Muscle of leg (tissue), 16 donors: ENCODE results near the gene ATG2B. TPM values are rescaled to one million over a fixed set of nuclear protein-coding genes. Genes with fewer than 3 reads are reported as not detected.
A peak's percentile ranks its signal among the peaks of the same experiment; 100 is the strongest.

Source experiments
- DNase-seq: peaks from one replicate; pipeline ENCODE4 v3.0.0; 2013
- H3K27ac ChIP-seq: one replicate; pipeline ENCODE4 v1.5.1; 2013; ENCODE audit warnings: mild to moderate bottlenecking, low read length, control low read depth
- H3K27me3 ChIP-seq: one replicate; pipeline ENCODE4 v1.6.1; 2013; ENCODE audit warnings: low read length; ENCODE audit not compliant: control insufficient read depth, insufficient read depth
- H3K36me3 ChIP-seq: one replicate; pipeline ENCODE4 v1.6.1; 2013; ENCODE audit warnings: low read length; ENCODE audit not compliant: control insufficient read depth, insufficient read depth
- H3K4me1 ChIP-seq: one replicate; pipeline ENCODE4 v1.6.1; 2013; ENCODE audit warnings: low read length; ENCODE audit not compliant: control insufficient read depth, insufficient read depth
- H3K4me3 ChIP-seq: one replicate; pipeline ENCODE4 v1.5.1; 2013; ENCODE audit warnings: low read length, control low read depth
- H3K9me3 ChIP-seq: replicated peaks from 2 replicates; pipeline ENCODE4 v1.6.1; 2013; ENCODE audit warnings: low read depth, low read length; ENCODE audit not compliant: control insufficient read depth
- WGBS: methylation state at CpG from one replicate; pipeline ENCODE4 v1.1.5; 2013; ENCODE audit warnings: missing lambda C conversion rate; ENCODE audit not compliant: insufficient coverage; 5-methylcytosine and 5-hydroxymethylcytosine counted together
- long read RNA-seq, 11 donors: transcript quantifications; one replicate each; lab custom pipeline, GENCODE V29; 2026
- polyA plus RNA-seq, 8 donors: library from polyadenylated mRNA; unstranded; fragments of 120-200 nt; gene quantifications; one replicate each; pipeline versions ENCODE4 v1.2.1 to v1.2.3, GENCODE V29; 2013; ENCODE audit warnings: inconsistent platforms in 1 of 8, low replicate concordance in 1 of 8; ENCODE audit not compliant: insufficient read length in 8 of 8, insufficient read depth in 1 of 8
- total RNA-seq: library from RNA; stranded (reverse); fragments of 120-200 nt; gene quantifications from one replicate; pipeline ENCODE4 v1.2.4, GENCODE V29; 2013

ATG2B gene, protein sequence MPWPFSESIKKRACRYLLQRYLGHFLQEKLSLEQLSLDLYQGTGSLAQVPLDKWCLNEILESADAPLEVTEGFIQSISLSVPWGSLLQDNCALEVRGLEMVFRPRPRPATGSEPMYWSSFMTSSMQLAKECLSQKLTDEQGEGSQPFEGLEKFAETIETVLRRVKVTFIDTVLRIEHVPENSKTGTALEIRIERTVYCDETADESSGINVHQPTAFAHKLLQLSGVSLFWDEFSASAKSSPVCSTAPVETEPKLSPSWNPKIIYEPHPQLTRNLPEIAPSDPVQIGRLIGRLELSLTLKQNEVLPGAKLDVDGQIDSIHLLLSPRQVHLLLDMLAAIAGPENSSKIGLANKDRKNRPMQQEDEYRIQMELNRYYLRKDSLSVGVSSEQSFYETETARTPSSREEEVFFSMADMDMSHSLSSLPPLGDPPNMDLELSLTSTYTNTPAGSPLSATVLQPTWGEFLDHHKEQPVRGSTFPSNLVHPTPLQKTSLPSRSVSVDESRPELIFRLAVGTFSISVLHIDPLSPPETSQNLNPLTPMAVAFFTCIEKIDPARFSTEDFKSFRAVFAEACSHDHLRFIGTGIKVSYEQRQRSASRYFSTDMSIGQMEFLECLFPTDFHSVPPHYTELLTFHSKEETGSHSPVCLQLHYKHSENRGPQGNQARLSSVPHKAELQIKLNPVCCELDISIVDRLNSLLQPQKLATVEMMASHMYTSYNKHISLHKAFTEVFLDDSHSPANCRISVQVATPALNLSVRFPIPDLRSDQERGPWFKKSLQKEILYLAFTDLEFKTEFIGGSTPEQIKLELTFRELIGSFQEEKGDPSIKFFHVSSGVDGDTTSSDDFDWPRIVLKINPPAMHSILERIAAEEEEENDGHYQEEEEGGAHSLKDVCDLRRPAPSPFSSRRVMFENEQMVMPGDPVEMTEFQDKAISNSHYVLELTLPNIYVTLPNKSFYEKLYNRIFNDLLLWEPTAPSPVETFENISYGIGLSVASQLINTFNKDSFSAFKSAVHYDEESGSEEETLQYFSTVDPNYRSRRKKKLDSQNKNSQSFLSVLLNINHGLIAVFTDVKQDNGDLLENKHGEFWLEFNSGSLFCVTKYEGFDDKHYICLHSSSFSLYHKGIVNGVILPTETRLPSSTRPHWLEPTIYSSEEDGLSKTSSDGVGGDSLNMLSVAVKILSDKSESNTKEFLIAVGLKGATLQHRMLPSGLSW (N-terminal part only)
- total RNA-seq (17.8 TPM), polyA plus RNA-seq (10 to 100 TPM; 12.5 to 17.7 (median 14.4) TPM)
- long read RNA-seq, donor 1 = 0 reads
- long read RNA-seq, donor 2 = 0 reads
- long read RNA-seq, donor 3 = 0 reads
- long read RNA-seq, donor 4 = 0 reads
- long read RNA-seq, donor 5 = 0 reads
- long read RNA-seq, donor 6 = 0 reads
- long read RNA-seq, donor 7 = 0 reads
- long read RNA-seq, donor 8 = 0 reads
- long read RNA-seq, donor 9 = 0 reads
- long read RNA-seq, donor 10 = 0 reads
- long read RNA-seq, donor 11 = 0 reads

DNA sequence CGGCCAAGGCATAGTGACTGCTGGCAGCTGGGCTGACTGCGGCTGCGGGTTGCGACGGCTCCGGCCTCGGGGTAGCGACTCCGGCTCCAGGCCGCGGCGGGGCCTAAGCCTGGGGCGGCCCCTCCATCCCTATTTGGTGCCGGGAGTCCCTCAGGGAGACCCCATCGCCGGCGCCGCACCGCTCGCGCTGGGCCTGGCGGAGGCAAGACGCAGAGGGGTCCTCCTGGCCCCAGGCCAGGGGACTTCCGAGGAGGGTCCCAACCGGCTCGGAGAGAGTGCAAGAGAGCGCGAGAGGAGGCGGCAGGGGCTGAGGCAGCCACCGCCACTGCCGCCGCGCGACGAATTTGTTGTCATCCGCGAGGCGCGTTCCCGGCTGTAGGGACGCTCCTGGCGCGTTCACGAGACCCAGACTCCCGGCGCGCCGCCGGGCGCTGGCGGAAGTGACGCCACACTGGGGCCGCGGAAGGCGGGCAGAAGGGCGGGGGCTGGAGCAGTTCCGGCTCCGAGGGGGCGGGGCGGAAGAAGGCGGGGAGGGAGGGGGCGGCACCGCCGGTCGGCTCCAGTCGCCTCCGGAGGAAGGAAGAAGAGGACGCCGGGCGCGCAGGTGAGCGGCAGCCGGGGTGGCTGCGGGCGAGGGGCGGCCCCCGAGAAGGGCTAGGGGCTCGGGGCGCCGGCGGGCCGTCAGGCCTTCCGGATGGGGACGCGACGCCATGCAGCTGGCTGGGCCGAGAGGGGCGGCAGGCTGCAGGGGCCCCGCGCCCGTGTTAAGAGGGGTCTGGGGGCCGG, at the start of gene ATG2B, which contains the start of gene GSKIP:
ATG2B (minus strand) TSS at position 377 of the 786 bp plus-strand sequence; CDS start at position 12, 365 bp downstream.
GSKIP (plus strand) TSS at position 562 of the 786 bp plus-strand sequence. CDS start 18,722 bp downstream, outside the sequence.
- WGBS = under 1% methylated on average over 89 of the region's 92 CpGs
- peak within 1 kb of the TSS; percentile 94 for H3K27ac ChIP-seq
- H3K27me3 ChIP-seq = no peaks in the 10 kb centered on the region
- peaks cover 9% of the 10 kb centered on the region for H3K4me1 ChIP-seq
- H3K36me3 ChIP-seq = no peaks in the 10 kb centered on the region
- H3K4me3 ChIP-seq = peak within 1 kb of the TSS; percentile 94
- peak; percentile 97 for DNase-seq
- H3K9me3 ChIP-seq = no peaks in the 10 kb centered on the region

DNA sequence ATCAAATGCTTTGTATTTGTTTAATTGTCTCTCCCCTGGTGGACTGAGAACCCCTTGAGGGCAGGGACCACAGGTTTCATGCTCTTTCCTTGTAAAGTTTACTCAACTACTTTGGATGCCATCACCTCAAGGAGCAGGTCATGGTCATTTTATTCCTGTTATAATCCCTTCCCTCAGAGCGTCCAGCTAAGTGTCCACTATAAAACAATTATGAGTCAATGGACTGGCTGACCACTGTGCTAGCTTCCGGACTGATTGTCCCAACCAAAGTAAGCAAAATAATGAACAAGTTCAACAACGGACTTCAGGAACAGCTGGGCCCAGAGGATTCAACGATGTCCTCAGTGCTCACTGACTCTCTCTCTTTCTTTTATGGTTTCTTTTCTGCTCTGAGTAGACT, 47.0 kb upstream of the ATG2B start:
- WGBS = 68% methylated on average over 3 of the region's 4 CpGs
- Histone ChIP-seq H3K9me3 (no peaks in the 10 kb centered on the region), H3K27me3 (no peaks in the 10 kb centered on the region)

DNA sequence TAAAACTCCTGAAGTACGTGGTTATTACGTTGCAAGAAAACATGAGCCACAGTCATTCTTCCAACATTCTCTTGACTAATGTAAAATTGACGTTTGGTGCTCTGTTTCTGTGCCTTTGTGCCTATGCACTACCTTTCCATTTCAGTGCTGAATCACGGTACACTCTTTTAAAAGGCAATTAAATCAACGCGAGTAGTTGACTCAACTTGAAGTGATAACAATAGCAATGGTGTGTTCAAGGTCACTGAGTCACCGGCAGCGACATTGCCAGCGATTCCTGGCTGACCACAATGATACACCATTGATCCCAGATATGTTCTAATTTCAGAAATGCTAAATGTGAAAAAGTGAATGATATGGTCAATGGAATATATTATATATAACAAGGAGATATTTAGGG, 46.6 kb upstream of the ATG2B start:
- H3K4me1 ChIP-seq = no peaks in the 10 kb centered on the region
- no peaks in the 10 kb centered on the region for H3K9me3 ChIP-seq

More for the DNA sequence above, 47.0 kb upstream of the ATG2B start:
- Histone ChIP-seq H3K36me3 (no peaks in the 10 kb centered on the region), H3K4me1 (no peaks in the 10 kb centered on the region), H3K27ac (no peak overlapping the region), H3K4me3 (no peak overlapping the region)
- DNase-seq = no peak

DNA sequence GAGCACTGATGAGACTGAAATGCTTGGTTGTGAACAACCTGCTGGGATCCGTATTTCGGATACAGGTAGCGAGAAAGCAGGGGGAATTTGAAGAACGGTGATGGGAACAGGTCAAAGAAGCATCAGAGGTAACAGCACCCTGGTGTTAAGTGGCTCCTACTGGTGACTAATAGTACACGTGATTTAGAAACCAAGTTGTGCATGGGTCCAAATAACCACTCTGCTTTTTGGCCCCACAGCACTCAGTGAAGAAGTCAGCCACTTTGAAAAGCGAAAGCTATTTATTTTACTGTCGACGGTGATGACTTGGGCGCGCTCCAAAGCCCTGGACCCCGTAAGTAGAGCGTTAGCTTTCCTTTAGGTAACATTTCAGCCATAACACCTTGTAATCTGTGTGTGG, 45.5 kb upstream of the ATG2B start:
- 72% methylated on average over 6 of the region's 12 CpGs for WGBS
- H3K4me1 ChIP-seq = no peaks in the 10 kb centered on the region

More for the DNA sequence above, 46.6 kb upstream of the ATG2B start:
- no peaks in the 10 kb centered on the region for H3K27me3 ChIP-seq
- no peak overlapping the region for H3K4me3 ChIP-seq
- no peak for DNase-seq
- no peak overlapping the region for H3K27ac ChIP-seq
- WGBS = 79% methylated on average over 3 of the region's 9 CpGs
- no peaks in the 10 kb centered on the region for H3K36me3 ChIP-seq

DNA sequence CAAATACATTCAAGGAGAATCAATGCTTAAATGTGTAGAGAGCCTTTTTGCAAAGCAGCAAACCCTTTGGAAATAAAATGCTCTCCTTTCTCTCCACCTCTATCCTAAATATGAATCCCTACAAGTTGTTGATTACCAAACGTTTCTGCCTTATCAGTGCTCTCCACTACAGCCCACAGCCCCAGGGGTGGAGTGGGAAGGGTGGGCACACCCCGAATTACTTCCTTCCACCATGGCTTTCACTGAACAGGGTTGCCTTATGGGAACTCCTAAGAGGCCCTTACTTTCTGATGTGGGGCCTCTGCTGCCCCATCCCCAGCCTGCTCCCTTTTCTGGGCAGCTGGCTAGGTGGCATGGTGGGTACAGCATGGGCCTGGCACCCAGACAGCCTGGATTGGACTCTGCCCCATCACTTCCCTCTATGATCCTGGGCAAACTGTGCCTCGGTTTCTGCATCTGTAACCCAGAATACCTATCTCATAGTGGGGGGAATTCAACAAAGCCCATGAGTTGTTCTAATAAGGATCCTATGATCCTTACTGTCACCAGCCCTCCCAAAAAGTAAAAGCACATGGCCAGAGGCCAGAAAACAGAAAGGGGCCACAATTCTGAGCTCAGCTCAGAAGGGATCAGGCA, 44.9 kb upstream of the ATG2B start:
- Histone ChIP-seq H3K36me3 (no peaks in the 10 kb centered on the region), H3K27me3 (no peaks in the 10 kb centered on the region), H3K9me3 (no peaks in the 10 kb centered on the region), H3K4me1 (no peaks in the 10 kb centered on the region), H3K27ac (no peak overlapping the region), H3K4me3 (no peak overlapping the region)
- WGBS = no CpG with 5 or more reads among the region's 3 CpGs
- no peak for DNase-seq

More for the DNA sequence above, 45.5 kb upstream of the ATG2B start:
- H3K36me3 ChIP-seq = no peaks in the 10 kb centered on the region
- no peak overlapping the region for H3K27ac ChIP-seq
- no peaks in the 10 kb centered on the region for H3K27me3 ChIP-seq
- H3K4me3 ChIP-seq = no peak overlapping the region
- H3K9me3 ChIP-seq = no peaks in the 10 kb centered on the region
- DNase-seq = no peak

DNA sequence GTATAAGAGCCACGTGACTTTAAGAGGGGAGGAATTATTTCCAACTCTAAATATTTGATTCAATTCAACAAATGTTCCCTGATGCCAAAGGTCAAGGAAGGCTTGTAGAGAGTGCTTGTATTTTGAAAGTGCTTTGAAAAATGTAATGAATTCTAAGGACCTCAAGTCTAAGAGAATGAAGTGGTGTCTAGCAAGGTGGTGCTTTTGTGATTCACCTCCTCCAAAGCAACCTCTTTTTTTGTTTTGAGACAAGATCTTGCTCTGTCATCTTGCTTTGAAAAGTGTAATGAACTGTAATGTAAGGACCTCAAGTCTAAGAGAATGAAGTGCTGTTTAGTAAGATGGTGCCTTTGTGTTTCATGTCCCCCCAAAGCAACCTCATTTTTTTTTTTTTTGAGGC, 42.5 kb upstream of the ATG2B start:
- no peak overlapping the region for H3K4me3 ChIP-seq
- no peaks in the 10 kb centered on the region for H3K36me3 ChIP-seq
- DNase-seq = no peak
- no peaks in the 10 kb centered on the region for H3K4me1 ChIP-seq
- no CpG with 5 or more reads among the region's 1 CpG for WGBS
- no peak overlapping the region for H3K27ac ChIP-seq
- H3K27me3 ChIP-seq = no peaks in the 10 kb centered on the region
- no peaks in the 10 kb centered on the region for H3K9me3 ChIP-seq

DNA sequence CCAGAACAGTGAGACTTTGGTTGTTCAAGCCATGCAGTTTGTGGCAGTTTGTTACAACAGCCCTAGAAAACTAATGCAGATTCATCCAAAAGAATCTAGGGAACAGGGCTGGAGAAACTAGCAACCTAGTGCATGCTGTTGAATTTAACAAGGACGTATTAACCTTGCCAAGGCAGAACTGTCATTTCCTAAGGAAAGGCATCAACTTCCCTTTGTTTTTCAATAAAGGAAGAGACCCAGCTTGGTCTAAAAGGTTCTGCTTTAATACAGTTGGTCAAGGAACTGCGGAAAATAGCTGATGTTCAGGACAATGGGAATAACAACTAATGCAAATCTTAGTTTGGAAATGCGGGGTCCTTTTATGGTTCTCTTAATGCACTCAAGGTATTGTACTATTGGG, 40.3 kb upstream of the ATG2B start:
- Histone ChIP-seq H3K36me3 (no peaks in the 10 kb centered on the region), H3K4me1 (no peaks in the 10 kb centered on the region), H3K27me3 (no peaks in the 10 kb centered on the region), H3K27ac (no peak overlapping the region), H3K4me3 (no peak overlapping the region), H3K9me3 (no peaks in the 10 kb centered on the region)
- no peak for DNase-seq
- whole genome bisulfite sequencing = 95% methylated on average over 2 of the region's 3 CpGs

DNA sequence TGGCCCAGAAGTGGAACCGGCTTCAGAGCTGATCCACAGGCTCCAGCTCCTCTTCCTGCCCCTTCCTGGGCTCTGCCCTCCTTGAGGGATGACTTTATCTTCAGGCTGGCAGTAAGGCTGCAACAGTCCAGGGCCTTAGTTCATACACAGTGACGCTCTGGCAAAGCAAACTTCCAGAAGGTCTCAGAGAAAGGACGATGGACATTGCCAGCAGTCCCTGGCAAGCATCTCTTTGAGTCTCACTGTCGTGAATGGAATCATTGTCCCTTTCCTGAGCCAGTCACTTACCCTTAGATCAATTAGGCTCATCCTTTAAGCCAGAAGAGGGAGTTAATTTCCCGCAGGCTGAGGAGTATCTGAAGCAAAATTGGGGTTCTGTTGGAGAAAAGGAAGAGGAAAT, 37.4 kb upstream of the ATG2B start:
- DNase-seq = no peak
- WGBS = 86% methylated on average over 4 of the region's 5 CpGs
- Histone ChIP-seq H3K4me3 (no peak overlapping the region), H3K36me3 (no peaks in the 10 kb centered on the region), H3K4me1 (no peaks in the 10 kb centered on the region), H3K27me3 (no peaks in the 10 kb centered on the region), H3K27ac (no peak overlapping the region), H3K9me3 (no peaks in the 10 kb centered on the region)
